DOHH2 (cell line): Measurements from ENCODE around the gene SLCO1C1.
"Not testable (repeated sequence)": the region's sequence is repeated elsewhere in the genome, so short reads cannot be mapped to it uniquely, and the experiment has no call there.

ENCODE experiments used
- H3F3A ChIP-seq: fragments of 200-600 bp; sonication (generic), shearing (Covaris generic); 2 replicates; pipeline ENCODE4 v1.6.0; 2016; ENCODE audit warnings: antibody characterized with exemption, mild to moderate bottlenecking; ENCODE audit not compliant: control insufficient read depth, insufficient read depth
- H3K27ac ChIP-seq: fragments of 200-600 bp; sonication (generic); 2 replicates; pipeline ENCODE4 v1.5.1; 2014; ENCODE audit warnings: low read depth, mild to moderate bottlenecking, low read length, moderate library complexity
- H3K27me3 ChIP-seq: fragments of 200-600 bp; sonication (generic); 2 replicates; pipeline ENCODE4 v1.6.1; 2014; ENCODE audit warnings: mild to moderate bottlenecking, low read length, mixed read lengths; ENCODE audit not compliant: control insufficient read depth
- H3K36me3 ChIP-seq: fragments of 200-600 bp; sonication (generic); 2 replicates; pipeline ENCODE4 v1.6.1; 2014; ENCODE audit warnings: mild to moderate bottlenecking, low read length, moderate library complexity, mixed read lengths; ENCODE audit not compliant: control insufficient read depth
- H3K4me1 ChIP-seq: fragments of 200-600 bp; sonication (generic); 2 replicates; pipeline ENCODE4 v1.6.1; 2014; ENCODE audit warnings: mild to moderate bottlenecking, low read length, mixed read lengths; ENCODE audit not compliant: control insufficient read depth
- H3K4me2 ChIP-seq: fragments of 200-600 bp; sonication (generic); 2 replicates; pipeline ENCODE4 v1.6.0; 2014; ENCODE audit warnings: mild to moderate bottlenecking, low read length, moderate library complexity
- H3K4me3 ChIP-seq: fragments of 200-600 bp; sonication (generic); 2 replicates; pipeline ENCODE4 v1.5.1; 2014; ENCODE audit warnings: mild to moderate bottlenecking, low read length, mixed read lengths
- H3K79me2 ChIP-seq: fragments of 200-600 bp; sonication (generic); 2 replicates; pipeline ENCODE4 v1.6.1; 2014; ENCODE audit warnings: mild to moderate bottlenecking, low read length, mixed read lengths; ENCODE audit not compliant: control insufficient read depth
- H3K9me2 ChIP-seq: fragments of 200-600 bp; sonication (generic); replicated peaks from 2 replicates; pipeline ENCODE4 v1.6.1; 2014; ENCODE audit warnings: mild to moderate bottlenecking, low read length, mixed read lengths; ENCODE audit not compliant: control insufficient read depth
- H3K9me3 ChIP-seq: fragments of 200-600 bp; sonication (generic); 2 replicates; pipeline ENCODE4 v1.6.1; 2014; ENCODE audit warnings: antibody characterized with exemption, low read length, mixed read lengths; ENCODE audit not compliant: control insufficient read depth, insufficient read depth
- H4K20me1 ChIP-seq: fragments of 200-600 bp; sonication (generic); 2 replicates; pipeline ENCODE4 v1.6.0; 2014; ENCODE audit warnings: low read depth, mild to moderate bottlenecking, antibody characterized with exemption, low read length, moderate library complexity; ENCODE audit not compliant: control insufficient read depth, insufficient read depth
- CTCF ChIP-seq: fragments of 200-600 bp; sonication (generic); IDR thresholded peaks from one replicate; pipeline ENCODE4 v1.5.1; 2014; ENCODE audit warnings: antibody characterized with exemption, mild to moderate bottlenecking, low read depth, low read length; ENCODE audit not compliant: poor library complexity, severe bottlenecking
- EZH2phosphoT487 ChIP-seq: fragments of 200-600 bp; sonication (generic); IDR thresholded peaks from 2 replicates; pipeline ENCODE4 v1.6.1; 2017; ENCODE audit warnings: borderline replicate concordance, mild to moderate bottlenecking, antibody characterized with exemption, low read length, moderate library complexity, mixed read lengths

The SLCO1C1 gene

GRCh38 chr12:20751046-20751445 lies 55.9 kb downstream of the SLCO1C1 start:
- Histone ChIP-seq H3K4me2 (no peak overlapping the region), H3K79me2 (no peaks in the 10 kb centered on the region), H3K4me1 (no peaks in the 10 kb centered on the region), H3K9me2 (no peaks in the 10 kb centered on the region), H4K20me1 (no peaks in the 10 kb centered on the region), H3K4me3 (no peak overlapping the region), H3K9me3 (no peaks in the 10 kb centered on the region), H3K36me3 (no peaks in the 10 kb centered on the region), H3F3A (no peaks in the 10 kb centered on the region), H3K27me3 (no peaks in the 10 kb centered on the region), H3K27ac (no peak overlapping the region)
- TF ChIP-seq CTCF (no peak), EZH2phosphoT487 (no peak)

- no peak overlapping the region for H3K27ac ChIP-seq
- no peaks in the 10 kb centered on the region for H3K79me2 ChIP-seq
- no peak overlapping the region for H3K4me2 ChIP-seq
- no peaks in the 10 kb centered on the region for H3K4me1 ChIP-seq
- no peaks in the 10 kb centered on the region for H3K9me2 ChIP-seq
- H4K20me1 ChIP-seq = no peaks in the 10 kb centered on the region
- TF ChIP-seq CTCF (no peak), EZH2phosphoT487 (no peak)
- no peaks in the 10 kb centered on the region for H3K27me3 ChIP-seq
- H3K4me3 ChIP-seq = no peak overlapping the region
- no peaks in the 10 kb centered on the region for H3F3A ChIP-seq
- H3K9me3 ChIP-seq = no peaks in the 10 kb centered on the region
- no peaks in the 10 kb centered on the region for H3K36me3 ChIP-seq
Measured at GRCh38 chr12:20777420-20777819, 82.3 kb downstream of the SLCO1C1 start.

GRCh38 chr12:20778969-20779368 lies 83.8 kb downstream of the SLCO1C1 start:
- no peaks in the 10 kb centered on the region for H4K20me1 ChIP-seq
- H3K36me3 ChIP-seq = no peaks in the 10 kb centered on the region
- H3K27ac ChIP-seq = no peak overlapping the region
- no peaks in the 10 kb centered on the region for H3K9me3 ChIP-seq
- H3K4me1 ChIP-seq = no peaks in the 10 kb centered on the region
- H3K4me2 ChIP-seq = no peak overlapping the region
- TF ChIP-seq CTCF (no peak), EZH2phosphoT487 (no peak)
- no peaks in the 10 kb centered on the region for H3K27me3 ChIP-seq
- H3F3A ChIP-seq = no peaks in the 10 kb centered on the region
- no peak overlapping the region for H3K4me3 ChIP-seq
- no peaks in the 10 kb centered on the region for H3K79me2 ChIP-seq
- H3K9me2 ChIP-seq = no peaks in the 10 kb centered on the region

GRCh38 chr12:20779971-20780370 lies 84.8 kb downstream of the SLCO1C1 start:
- not testable (repeated sequence) for H3K4me3 ChIP-seq, H3K4me1 ChIP-seq

GRCh38 chr12:20783796-20784357 lies 88.7 kb downstream of the SLCO1C1 start:
- H3K4me2 ChIP-seq, H3K9me3 ChIP-seq, H3K9me2 ChIP-seq, H3K4me1 ChIP-seq, H3K36me3 ChIP-seq, H3K27ac ChIP-seq, H3K27me3 ChIP-seq, H4K20me1 ChIP-seq, H3K79me2 ChIP-seq, H3K4me3 ChIP-seq, H3F3A ChIP-seq: not testable (repeated sequence)

More at GRCh38 chr12:20779971-20780370, 84.8 kb downstream of the SLCO1C1 start:
- H4K20me1 ChIP-seq, H3K9me3 ChIP-seq, H3K27me3 ChIP-seq, H3K79me2 ChIP-seq, H3K36me3 ChIP-seq, H3F3A ChIP-seq, H3K27ac ChIP-seq, H3K9me2 ChIP-seq, H3K4me2 ChIP-seq: not testable (repeated sequence)
